ENCODE measurements around the gene ZNF513. TPM values are rescaled to one million over a fixed set of nuclear protein-coding genes. Genes with fewer than 3 reads are reported as not detected.

Gene ZNF513
- total and polyA plus RNA-seq, 2 donors (not counting 3 experiments of a cell fraction or from before 2014, with no cell fraction given), result 19.0 to 30.6 TPM

DNA sequence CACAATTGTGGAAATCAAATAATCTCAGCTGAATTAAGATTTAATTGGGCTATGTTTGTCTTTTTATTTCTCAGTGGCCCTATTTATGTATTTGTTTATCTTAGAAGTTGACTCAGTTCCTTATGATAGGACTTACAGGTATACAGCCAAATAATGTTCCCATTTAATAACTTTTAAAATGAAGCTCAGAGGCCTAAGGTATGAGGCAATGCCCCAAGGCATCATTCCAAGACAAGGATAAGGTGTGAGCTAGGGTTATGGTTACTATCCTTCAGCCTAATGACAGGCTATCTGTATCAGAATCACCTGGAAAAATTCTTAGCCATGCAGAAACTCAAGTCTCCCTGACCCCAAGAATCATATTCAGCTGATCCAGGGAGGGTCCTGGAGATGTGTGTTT is 40.5 kb upstream of the ZNF513 start:
- POLR2A ChIA-PET, result no interaction called here
- no TSS peak for BruUV-seq (replicated peaks)
- H3K9me3 ChIP-seq (replicated peaks; ENCODE audit: control insufficient read depth, insufficient read depth, low read length), result no peaks in the 10 kb centered on the region
- H3K4me2 ChIP-seq (ENCODE audit: insufficient read depth, low read length), result no peak overlapping the region
- dilution Hi-C loops (cut with MboI; ENCODE audit: extremely low pct_ligation_motif_present, low sequenced_read_pairs), result no loop called here
- no peak for TF ChIP-seq MYC (IDR thresholded peaks at IDR 0.05; ENCODE audit: low read depth, low read length)
- TF ChIP-seq GATA2 (IDR thresholded peaks at IDR 0.05; ENCODE audit: insufficient read depth, insufficient read length, low read depth, low read length), result no peak
- TF ChIP-seq POLR2A (IDR thresholded peaks at IDR 0.05; ENCODE audit: low read depth, low read length), result no peak
- no peak for TF ChIP-seq MAX (IDR thresholded peaks at IDR 0.05; ENCODE audit: insufficient read depth, insufficient read length)
- TF ChIP-seq, protein P1, sequence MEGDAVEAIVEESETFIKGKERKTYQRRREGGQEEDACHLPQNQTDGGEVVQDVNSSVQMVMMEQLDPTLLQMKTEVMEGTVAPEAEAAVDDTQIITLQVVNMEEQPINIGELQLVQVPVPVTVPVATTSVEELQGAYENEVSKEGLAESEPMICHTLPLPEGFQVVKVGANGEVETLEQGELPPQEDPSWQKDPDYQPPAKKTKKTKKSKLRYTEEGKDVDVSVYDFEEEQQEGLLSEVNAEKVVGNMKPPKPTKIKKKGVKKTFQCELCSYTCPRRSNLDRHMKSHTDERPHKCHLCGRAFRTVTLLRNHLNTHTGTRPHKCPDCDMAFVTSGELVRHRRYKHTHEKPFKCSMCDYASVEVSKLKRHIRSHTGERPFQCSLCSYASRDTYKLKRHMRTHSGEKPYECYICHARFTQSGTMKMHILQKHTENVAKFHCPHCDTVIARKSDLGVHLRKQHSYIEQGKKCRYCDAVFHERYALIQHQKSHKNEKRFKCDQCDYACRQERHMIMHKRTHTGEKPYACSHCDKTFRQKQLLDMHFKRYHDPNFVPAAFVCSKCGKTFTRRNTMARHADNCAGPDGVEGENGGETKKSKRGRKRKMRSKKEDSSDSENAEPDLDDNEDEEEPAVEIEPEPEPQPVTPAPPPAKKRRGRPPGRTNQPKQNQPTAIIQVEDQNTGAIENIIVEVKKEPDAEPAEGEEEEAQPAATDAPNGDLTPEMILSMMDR (IDR thresholded peaks at IDR 0.05; ENCODE audit: extremely low read depth in 1 of 2, insufficient read depth in 1 of 2, low read depth in 1 of 2, low read length in 2 of 2), result no peak
- no peak for TF ChIP-seq JUN (IDR thresholded peaks at IDR 0.05; ENCODE audit: borderline replicate concordance, insufficient read depth, insufficient read length, low read depth)
- no peak for TF ChIP-seq EZH2 (IDR thresholded peaks at IDR 0.05; ENCODE audit: borderline replicate concordance, low read depth, low read length, severe bottlenecking)
- TF ChIP-seq POLR2AphosphoS5 (IDR thresholded peaks at IDR 0.05; ENCODE audit: insufficient read depth, low read depth, low read length), result no peak
- no peak for TF ChIP-seq FOS (IDR thresholded peaks at IDR 0.05; ENCODE audit: borderline replicate concordance, insufficient read depth, low read length)
- no peak overlapping the region for H3K4me3 ChIP-seq (replicated peaks in 1 of 3; ENCODE audit: insufficient read depth in 1 of 3, low read depth in 1 of 3, low read length in 3 of 3)
- H3K9ac ChIP-seq (replicated peaks; ENCODE audit: extremely low read depth, insufficient read depth, low read length), result no peak overlapping the region
- H3K4me1 ChIP-seq (ENCODE audit: control insufficient read depth, extremely low read depth, insufficient read depth, low read length), result no peaks in the 10 kb centered on the region
- H3K27ac ChIP-seq (ENCODE audit: insufficient read depth, low read depth, low read length), result no peak overlapping the region
- intact Hi-C loops (cut with micrococcal nuclease), result no loop called here
- FAIRE-seq (no peak), DNase-seq (ENCODE audit: low read depth, low spot score) (no peak)
- H3K36me3 ChIP-seq (ENCODE audit: control insufficient read depth in 2 of 2, extremely low read depth in 1 of 2, insufficient read depth in 2 of 2, low read length in 2 of 2), result no peaks in the 10 kb centered on the region
- no peaks in the 10 kb centered on the region for H4K20me1 ChIP-seq (replicated peaks; ENCODE audit: control insufficient read depth, extremely low read depth, insufficient read depth, low read length)
- no peaks in the 10 kb centered on the region for H3K79me2 ChIP-seq (ENCODE audit: control insufficient read depth, insufficient read depth, low read length)
- CTCF ChIA-PET, result no interaction called here
- no peak overlapping the region for H2AFZ ChIP-seq (ENCODE audit: low read depth, low read length)
- no peaks in the 10 kb centered on the region for H3K9me1 ChIP-seq (replicated peaks; ENCODE audit: control insufficient read depth, extremely low read depth, insufficient read depth, low read length)
- no peaks in the 10 kb centered on the region for H3K27me3 ChIP-seq (ENCODE audit: control insufficient read depth in 2 of 2, insufficient read depth in 2 of 2, low read length in 2 of 2)

All from endothelial cell of umbilical vein (primary cell).